G401 (cell line): ENCODE data around the gene ITGA2B. TPM values are rescaled to one million over a fixed set of nuclear protein-coding genes. Genes with fewer than 3 reads are reported as not detected.
"Not testable (repeated sequence)": the region's sequence is repeated elsewhere in the genome, so short reads cannot be mapped to it uniquely, and the experiment has no call there.

Experiments used
- DNase-seq: peaks from one replicate; pipeline ENCODE4 v3.0.0-alpha.2; 2015; ENCODE audit warnings: low spot score
- in situ Hi-C: cut with HindIII; loops from 2 replicates; pipeline ENCODE4 v1.10.0; 2016; ENCODE audit warnings: low sequenced_read_pairs, mixed read lengths
- total RNA-seq: library from RNA; depleted of rRNA; stranded (reverse); fragments of >200 nt; shearing (Covaris generic); gene quantifications from 2 replicates; pipeline ENCODE4 v1.2.3, GENCODE V29; 2014

Gene ITGA2B
- total RNA-seq, 1 experiment from 2014 or later = 0.17 TPM

DNA sequence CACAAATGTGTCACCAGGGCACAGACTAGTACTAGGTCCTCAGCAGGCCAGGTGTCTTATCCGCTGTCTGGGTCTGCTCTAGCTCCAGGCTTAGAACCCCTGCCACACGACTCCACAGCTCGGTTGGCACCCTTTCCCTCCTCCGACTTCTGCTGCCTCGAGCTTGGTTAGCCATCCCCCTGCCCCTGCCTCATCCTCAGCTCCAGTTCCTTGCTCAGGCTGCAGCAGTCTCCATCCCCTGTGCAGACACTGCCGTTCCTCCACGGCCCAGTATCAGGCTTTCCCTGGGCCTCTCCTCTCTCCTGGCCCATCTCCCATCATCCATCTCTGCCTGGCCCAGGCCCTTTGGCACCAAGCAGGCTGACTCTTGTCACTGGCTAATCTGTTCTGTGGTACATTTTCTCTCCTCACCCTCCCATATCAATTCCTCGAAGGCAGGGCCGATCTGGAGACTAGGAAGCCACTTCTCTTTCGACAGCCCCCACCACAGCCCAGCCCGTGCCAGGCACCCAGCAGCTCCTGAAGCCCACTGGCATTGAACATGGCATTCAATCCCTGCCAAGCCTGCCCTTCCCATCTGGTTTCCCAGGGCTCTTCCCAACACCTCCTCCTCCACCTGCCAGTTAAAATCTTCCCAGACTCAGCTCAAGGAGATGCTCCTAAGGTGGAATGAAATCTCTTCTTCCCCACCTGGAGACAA, 45.8 kb downstream of the ITGA2B start:
- no peak for DNase-seq
- in situ Hi-C loops = no loop called here

DNA sequence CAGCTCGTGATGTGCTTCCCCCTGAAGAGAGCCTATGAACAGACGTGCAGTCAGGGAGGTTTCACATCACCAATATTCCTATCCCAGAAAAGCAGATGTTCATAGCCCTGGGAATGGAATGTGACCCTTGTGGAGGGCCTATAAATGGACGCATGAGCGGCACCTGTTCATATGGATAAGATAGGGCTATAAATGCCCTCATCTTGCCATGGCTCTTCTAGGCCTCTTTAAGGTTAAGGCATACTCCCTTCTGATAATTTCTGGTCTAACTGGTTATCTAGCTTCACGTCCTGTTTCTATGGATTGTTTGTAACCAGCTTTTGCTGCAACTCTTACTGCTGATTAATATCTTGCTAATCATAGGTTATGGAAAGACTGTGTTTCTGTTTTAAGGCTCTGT, 48.9 kb downstream of the ITGA2B start:
- in situ Hi-C loops, DNase-seq: not testable (repeated sequence)

DNA sequence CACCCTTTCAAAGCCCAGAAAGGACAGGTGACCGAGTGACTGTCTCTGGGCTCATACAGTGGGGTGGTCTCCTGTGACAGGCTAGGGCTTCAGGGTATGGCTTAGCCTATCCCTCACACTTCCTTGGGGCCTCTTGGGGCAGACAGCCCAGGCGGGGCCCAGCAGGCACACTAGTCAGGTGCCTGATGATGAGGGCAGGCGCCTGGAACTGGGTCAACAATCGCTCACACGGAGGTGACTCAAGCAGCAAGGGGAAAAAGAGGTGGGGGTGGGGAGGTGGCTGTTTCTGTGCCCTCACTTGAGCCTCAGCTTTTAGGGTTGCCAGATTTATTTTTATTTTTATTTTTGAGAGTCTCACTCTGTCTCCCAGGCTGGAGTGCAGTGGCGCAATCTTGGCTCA, 50.7 kb downstream of the ITGA2B start:
- in situ Hi-C loops = no loop called here
- no peak for DNase-seq

DNA sequence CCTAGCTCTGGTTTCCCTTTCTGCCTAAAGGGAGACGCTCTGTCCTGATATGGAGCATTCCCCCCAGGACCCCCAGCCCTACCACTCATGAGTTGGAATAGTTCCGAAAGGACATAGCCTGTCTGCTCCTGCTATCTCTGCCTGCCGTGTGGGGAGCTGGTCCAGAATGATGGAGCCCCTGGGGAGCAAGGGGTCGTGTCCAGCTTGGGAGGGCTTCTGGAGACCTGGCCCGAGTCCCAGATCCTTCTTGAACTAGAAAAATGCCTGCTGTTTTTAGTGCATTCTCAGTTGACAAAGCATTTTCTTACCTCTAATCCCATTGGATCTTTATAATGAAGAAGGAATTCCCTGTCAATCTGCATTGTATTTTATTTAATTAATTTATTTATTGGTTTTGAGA, 53.5 kb downstream of the ITGA2B start:
- in situ Hi-C loops = no loop called here
- no peak for DNase-seq

DNA sequence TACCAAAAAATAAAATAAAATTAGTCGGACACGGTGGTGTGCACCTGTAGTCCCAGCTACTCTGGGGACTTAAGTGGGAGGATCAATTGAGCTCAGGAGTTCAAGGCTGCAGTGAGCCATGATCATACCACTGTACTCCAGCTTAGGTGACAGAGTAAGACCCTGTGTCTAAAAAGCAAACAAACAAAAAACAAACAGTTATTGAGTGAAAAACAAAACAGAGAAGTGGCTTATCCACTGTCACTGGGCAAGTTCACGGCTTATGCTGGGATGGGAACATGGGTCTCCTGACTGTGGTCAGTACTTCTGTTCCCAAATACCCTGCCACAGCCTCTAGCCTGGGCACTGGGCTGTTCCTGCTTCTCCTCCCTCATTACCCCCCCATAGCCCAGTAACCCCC, 53.9 kb downstream of the ITGA2B start:
- in situ Hi-C loops = no loop called here
- DNase-seq = no peak

DNA sequence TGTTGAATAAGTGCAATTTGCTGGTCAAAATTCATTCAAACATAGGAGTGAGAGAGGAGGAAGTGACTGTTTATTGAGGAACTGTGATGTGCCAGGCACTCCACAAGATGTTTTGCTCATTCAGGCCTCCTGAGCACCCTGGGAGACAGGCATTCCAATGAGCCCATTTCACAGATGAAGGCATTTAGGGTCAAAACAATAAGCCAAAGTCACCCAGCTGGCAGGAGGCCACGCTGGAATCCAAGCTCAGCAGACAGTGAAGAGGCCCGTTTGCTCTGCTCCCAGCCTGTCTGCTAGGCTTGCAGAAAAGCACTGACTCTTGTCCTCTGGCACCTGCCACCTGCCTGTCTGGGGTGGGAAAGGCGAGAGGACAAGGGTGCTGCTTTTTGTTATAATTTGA, 54.7 kb downstream of the ITGA2B start:
- DNase-seq = no peak
- in situ Hi-C loops = no loop called here

DNA sequence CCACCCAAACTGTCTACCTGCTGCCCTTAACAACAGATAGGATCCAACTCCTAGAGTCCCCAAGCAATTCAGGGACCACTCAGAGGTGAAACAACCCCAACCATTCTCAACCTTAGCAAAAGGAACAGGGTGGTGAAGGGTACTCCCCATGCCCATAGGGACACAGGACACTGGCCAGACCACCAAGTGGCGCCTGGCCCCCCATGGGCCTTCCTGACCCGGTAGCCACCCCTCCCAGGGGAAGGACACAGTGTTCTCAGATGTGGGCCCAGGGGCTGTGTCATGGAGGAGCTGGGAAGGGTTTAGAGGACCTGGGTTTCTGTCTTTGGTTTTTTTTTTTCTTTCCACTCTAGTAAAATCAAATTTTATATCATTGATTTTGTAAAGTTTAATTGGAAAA, 55.1 kb downstream of the ITGA2B start:
- DNase-seq = no peak
- in situ Hi-C loops = no loop called here

DNA sequence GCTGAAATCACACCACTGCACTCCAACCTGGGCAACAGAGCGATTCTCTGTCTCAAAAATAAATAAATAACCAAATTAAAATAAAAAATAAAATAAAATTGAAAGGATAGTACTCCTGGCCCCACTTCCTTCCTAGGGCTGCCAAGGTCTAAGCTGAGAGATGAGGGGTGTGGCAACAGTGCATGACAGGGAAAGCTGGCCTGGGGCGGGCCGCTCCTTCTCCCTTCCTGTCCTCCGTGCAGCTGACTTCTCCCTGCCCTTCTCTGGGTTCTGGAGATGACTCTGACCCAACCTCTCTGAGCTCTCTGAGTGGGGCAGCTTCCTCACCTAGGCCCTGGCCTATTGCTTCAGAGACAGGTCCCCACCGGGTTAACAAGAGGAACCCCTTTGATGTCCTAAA, 56.1 kb downstream of the ITGA2B start:
- in situ Hi-C loops = no loop called here
- DNase-seq = no peak

DNA sequence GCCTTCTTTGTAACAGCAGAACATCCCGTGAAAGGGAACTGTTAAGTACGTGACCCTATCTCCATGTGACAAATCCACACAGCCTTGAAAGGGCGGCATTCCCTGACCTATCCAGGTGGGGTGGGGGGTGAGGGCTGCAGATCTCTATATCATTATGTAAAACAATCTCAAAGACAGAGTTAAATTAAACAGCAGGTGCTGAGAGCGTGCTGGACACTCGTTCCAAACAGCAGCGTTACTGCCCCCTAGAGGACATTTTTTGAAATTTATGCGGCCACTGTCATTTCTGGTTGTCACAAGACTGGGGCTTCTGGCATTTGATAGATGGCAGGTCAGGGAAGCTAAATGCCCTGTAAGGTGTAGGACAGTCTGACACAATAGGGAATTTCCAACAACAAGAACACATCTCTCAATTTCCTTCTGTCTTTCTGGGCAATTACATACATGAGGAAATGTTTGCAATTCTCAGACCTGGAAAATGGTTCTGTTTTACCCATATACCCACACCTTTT, 58.1 kb downstream of the ITGA2B start:
- peak; percentile 91 for DNase-seq
- in situ Hi-C loops = no loop called here

DNA sequence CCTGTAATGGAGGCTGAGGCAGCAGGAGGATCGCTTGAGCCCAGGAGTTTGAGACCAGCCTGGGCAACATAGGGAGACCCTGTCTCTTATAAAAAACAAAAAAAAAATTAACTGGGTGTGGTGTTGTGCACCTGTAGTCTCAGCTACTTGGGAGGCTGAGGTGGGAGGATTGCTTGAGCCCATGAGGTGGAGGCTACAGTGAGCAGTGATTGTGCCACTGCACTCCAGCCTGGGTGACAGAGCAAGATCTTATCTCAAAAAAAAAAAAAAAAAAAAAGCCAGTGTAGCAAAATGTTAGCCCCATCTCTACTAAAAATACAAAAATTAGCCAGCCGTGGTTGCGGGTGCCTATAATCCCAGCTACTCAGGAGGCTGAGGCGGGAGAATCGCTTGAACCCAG, 59.2 kb downstream of the ITGA2B start:
- in situ Hi-C loops, DNase-seq: not testable (repeated sequence)

DNA sequence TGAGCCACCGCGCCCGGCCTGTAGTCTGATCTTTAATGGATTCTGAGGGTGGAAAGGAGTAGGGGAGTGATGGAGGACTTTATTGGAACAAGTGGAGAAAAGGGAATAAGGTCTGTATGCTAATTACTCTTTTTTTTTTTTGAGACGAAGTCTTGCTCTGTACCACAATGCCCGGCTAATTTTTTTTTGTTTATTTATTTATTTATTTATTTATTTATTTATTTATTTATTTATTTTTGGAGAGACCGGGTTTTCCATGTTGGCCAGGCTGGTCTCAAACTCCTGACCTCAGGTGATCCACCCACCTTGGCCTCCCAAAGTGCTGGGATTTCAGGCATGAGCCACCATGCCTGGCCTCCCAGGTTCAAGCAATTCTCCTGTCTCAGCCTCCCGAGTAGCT, 59.9 kb downstream of the ITGA2B start:
- in situ Hi-C loops = loop anchor here (10.0 kb wide), 2 partner anchors 75 to 125 kb away; no protein-coding TSS in a partner anchor
- not testable (repeated sequence) for DNase-seq

DNA sequence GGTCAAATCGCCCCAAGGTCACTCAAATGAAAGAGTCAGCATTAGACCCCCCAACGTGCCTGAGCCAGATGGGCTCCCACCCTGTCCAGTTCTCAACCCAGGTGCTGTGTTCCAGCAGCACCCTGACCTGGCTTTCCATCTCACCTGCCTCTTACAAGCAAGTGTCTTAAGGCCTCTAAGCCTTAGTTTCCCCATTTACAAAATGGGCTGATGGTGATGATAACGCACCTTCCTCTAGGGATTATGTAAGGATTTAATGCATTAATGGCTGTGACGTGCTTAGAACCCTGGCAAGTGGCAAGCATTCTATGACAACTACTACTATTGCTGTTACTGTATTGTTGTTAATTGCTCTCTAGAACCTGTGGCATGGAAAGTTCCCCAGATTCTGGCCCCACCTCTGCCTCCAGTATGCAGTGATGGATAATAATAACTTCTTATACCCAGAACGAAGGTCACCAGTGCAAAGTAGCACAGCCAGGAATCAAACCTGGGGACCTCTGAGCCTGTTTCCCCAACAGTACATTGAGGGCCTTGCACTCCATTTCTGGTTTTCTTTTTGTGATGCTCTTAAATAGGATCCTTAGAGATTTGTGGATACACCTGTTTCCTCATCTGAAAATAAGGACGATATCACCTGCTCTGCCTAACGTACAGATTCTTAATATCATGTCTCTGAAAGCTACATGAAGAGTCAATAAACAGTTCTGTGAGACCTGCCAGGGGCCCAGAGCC, 61.6 kb downstream of the ITGA2B start:
- in situ Hi-C loops = loop anchor here (10.0 kb wide), 2 partner anchors 73 to 123 kb away; no protein-coding TSS in a partner anchor
- no peak for DNase-seq

DNA sequence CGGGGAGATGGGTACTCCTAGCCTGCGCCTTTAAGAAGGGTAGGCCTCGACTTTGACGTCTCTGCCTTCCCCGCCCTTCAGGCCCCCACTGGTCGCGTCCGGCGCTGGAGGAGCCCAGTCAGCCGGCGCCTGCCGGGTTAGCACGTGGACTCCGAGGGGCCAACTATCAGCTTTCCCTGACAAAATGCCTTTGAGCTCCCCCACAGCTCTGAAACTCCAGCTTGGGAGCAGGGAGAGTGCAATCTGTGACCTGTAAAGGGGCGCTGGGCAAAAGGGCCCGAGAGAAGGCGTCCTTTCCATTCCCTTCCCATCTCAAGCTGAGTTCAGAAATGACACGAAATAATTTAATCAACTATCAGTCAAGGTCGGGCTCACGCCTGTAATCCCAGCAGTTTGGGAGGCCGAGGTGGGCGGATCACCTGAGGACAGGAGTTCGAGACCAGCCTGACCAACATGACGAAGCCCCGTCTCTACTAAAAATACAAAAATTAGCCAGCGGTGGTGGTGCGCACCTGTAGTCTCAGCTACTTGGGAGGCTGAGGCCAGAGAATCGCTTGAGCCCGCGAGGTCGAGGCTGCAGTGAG, 62.5 kb downstream of the ITGA2B start:
- DNase-seq = peak; percentile 99
- in situ Hi-C loops = loop anchor here (10.0 kb wide), 2 partner anchors 72 to 122 kb away; no protein-coding TSS in a partner anchor

DNA sequence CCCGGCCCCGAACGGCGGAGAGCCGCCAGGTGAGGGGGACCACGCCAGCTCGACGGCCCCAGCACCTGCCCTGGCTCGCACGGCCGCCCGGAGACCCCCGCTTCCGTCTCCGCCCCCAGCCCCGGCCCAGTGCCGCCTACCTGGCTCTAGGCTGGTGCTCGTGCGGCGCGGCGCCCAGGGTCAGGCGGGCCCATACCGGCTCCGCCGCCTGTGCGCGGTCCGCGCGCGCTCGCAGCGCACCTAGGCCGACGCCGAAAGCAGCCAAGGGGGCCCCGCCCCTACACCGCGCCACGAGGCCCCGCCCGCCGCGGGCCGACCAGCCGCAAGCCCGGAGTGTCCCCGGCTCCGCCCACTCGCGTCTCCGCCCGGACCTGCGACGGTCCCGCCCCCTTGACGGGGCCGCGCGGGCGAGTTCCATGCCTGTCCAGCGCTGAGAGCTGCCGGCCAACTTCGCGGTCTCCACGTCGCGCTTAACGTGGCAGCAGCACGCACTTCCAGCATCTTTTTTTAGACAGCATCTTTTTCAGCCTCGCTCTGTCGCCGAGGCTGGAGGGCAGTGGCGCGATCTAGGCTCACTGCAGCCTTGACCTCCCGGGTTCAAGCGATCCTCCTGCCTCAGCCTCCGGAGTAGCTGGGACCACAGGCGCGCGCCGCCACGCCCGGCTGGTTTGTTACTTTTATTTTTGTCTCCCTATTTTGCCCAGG, 64.7 kb downstream of the ITGA2B start, which contains the start of gene SLC25A39:
SLC25A39 (minus strand) TSS at position 253 of the 705 bp plus-strand sequence. CDS start 1,261 bp downstream, outside the sequence.
- DNase-seq = peak; percentile 92
- in situ Hi-C loops = loop anchor here (10.0 kb wide), 2 partner anchors 70 to 120 kb away; no protein-coding TSS in a partner anchor

DNA sequence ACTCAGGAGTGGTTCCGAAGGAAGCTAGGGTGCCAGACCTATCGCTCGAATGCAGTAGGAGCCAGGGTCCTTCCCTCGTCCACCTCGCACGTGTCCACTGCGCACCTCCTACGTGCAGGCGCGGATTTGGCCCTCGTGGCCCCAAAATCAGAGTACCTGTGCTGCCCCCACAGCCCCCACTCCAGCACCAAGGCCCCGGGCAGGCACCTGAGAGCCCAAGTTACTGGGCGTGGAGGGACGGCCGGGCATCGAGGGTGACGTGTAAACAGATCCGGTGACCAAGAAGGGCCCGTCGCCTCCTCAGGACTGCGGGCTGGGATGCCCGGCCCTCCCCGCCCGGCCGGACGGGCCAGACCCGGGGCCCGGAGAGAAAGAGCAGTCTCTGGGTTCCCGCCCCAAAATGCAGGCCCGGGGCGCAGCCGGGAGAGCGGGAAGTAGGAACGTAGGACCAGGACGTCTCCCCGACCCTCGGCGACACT, 65.3 kb downstream of the ITGA2B start:
- in situ Hi-C loops = loop anchor here (10.0 kb wide), 2 partner anchors 69 to 119 kb away; no protein-coding TSS in a partner anchor
- no peak for DNase-seq

DNA sequence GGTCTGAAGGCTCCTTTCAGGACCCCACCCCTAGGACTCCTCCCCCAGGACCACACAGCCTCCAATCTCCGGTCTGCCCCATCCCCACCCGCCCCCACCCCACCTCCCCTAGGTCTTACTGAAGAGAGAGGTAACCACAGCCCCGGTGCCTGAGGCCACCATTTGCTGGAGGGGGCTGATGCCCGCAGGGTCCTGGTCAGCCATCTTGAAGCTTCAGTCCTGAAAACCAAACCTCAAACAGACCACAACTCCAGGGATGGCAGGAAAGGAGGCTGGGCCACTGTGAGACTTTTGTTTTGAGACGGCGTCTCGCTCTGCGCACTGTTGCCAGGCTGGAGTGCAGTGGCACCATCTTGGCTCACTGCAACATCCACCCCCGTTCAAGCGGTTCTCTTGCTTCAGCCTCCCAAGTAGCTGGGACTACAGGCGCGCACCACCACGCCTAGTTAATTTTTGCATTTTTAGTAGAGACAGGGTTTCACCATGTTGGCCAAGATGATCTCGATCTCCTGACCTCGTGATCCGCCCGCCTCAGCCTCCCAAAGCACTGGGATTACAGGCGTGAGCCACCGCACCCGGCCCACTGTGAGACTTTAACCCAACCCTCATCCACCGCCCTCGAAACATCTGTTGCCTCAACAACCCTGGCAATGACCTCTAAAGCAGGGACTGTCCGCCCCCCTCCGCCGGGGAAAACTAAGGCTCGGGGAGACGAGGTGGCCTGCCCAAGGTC, 65.9 kb downstream of the ITGA2B start:
- in situ Hi-C loops = loop anchor here (10.0 kb wide), 2 partner anchors 69 to 119 kb away; no protein-coding TSS in a partner anchor
- DNase-seq = no peak

DNA sequence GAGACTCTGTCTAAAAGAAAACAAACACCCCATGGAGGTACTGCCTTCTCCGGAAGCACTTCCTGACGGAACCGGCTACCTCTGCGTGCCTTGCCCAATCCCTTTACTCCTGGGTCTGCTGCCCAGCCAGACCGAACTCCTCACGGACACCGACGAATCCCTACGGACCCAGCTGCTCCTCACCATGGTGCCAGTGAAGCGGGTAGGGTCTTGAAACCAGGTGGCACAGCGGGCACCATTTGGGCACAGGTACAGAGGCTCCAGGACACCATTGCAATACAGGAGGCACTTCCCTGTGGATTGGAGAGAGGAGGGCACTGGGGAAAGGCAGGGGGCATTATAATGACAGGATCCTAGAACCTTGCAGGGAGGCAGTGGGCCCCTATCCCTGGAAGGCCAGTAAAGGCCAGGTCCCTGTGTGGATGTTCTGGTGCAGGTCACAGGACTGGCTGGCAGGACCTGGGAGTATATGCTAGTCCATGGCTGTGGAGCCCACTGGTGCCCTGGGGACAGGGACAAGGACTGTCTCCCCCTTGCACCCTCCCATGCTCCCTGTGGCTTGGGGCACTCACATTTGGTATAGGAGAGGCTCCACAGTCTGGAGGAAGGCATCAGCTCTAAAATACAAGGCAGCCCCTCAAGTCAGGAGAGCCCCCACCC, 67.1 kb downstream of the ITGA2B start:
- DNase-seq = no peak
- in situ Hi-C loops = loop anchor here (10.0 kb wide), 2 partner anchors 68 to 118 kb away; no protein-coding TSS in a partner anchor
